CD4-positive, alpha-beta T cell treated with Interleukin-17A for 1 hour (primary cell): ENCODE data around the gene TMEM163.

Source experiments
- DNase-seq: peaks from one replicate; pipeline ENCODE4 v3.0.0-alpha.2; 2020

The TMEM163 gene

GRCh38 chr2:134421556-134422328, 297.1 kb downstream of the TMEM163 start:
- no peak for DNase-seq

GRCh38 chr2:134420920-134421319, 297.9 kb downstream of the TMEM163 start:
- DNase-seq: no peak

GRCh38 chr2:134420259-134420658, 298.5 kb downstream of the TMEM163 start:
- DNase-seq: no peak

GRCh38 chr2:134417968-134418582, 300.7 kb downstream of the TMEM163 start:
- DNase-seq: no peak

- no peak for DNase-seq
Measured at GRCh38 chr2:134416637-134417036, 302.2 kb downstream of the TMEM163 start.

- DNase-seq: no peak
Measured at GRCh38 chr2:134416018-134416417, 302.8 kb downstream of the TMEM163 start.

- no peak for DNase-seq
Measured at GRCh38 chr2:134413912-134414311, 304.9 kb downstream of the TMEM163 start.

- no peak for DNase-seq
Measured at GRCh38 chr2:134413430-134413829, 305.4 kb downstream of the TMEM163 start.

GRCh38 chr2:134412639-134412999, 306.2 kb downstream of the TMEM163 start:
- no peak for DNase-seq

- peak; percentile 80 for DNase-seq
Measured at GRCh38 chr2:134411828-134412638, 306.8 kb downstream of the TMEM163 start.

- no peak for DNase-seq
Measured at GRCh38 chr2:134411279-134411827, 307.4 kb downstream of the TMEM163 start.

GRCh38 chr2:134410831-134411231, 308.0 kb downstream of the TMEM163 start:
- no peak for DNase-seq

GRCh38 chr2:134410006-134410405, 308.8 kb downstream of the TMEM163 start:
- peak; percentile 8 for DNase-seq

- DNase-seq: no peak
Measured at GRCh38 chr2:134408791-134409190, 310.0 kb downstream of the TMEM163 start.

GRCh38 chr2:134408386-134408785, 310.4 kb downstream of the TMEM163 start:
- no peak for DNase-seq

- no peak for DNase-seq
Measured at GRCh38 chr2:134407154-134407890, 311.5 kb downstream of the TMEM163 start.

GRCh38 chr2:134406736-134407135, 312.1 kb downstream of the TMEM163 start:
- no peak for DNase-seq

- DNase-seq: no peak
Measured at GRCh38 chr2:134406311-134406710, 312.5 kb downstream of the TMEM163 start.
